PC-9 (cell line): ENCODE results near the gene CRYGB.

Source experiments
- EZH2 ChIP-seq: fragments of 200-600 bp; sonication (generic); IDR thresholded peaks from 2 replicates; pipeline ENCODE4 v1.8.0; 2017; ENCODE audit warnings: antibody characterized with exemption, low read depth
- TF ChIP-seq, protein P1 (sequence below): fragments of 200-600 bp; sonication (generic); conservative IDR thresholded peaks from 2 replicates; pipeline ENCODE4 v1.6.1; 2017; ENCODE audit warnings: mixed run types, antibody characterized with exemption, mild to moderate bottlenecking, moderate library complexity

DNA sequence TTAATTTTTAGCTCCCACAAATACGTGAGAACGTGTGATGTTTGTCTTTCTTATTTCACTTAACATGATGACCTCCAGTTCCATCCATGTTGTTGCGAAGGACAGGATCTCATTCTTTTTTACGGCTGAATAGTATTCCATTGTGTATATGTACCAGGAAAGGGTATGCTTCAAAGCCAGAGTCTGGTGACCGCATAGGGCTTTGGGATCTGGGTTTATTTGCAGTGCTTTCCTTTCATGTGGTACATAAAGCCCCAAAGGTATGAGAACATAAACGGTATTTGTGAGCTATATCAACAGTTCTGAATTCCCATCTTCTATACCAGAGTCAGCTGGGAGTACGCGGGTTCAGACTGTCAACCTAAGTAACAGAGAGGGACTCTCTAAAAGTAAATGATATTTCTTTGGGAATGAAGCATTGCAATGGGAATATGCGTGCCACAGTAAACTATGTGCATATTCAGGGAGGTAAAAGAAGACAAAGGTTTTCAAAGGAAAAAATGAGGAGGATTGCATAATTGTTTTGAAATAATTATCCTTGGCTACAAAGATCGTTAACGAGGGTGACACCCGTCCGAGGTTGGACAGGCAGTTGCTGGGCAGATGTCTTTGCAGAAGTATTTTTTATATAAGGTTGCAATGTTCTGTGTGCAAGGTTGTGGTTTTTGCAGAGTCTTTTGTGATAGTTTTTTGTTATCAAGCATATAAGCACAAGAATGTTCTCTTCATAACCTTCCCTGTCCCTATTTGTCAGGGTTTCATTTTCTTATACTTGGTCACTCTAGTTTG, 46.1 kb downstream of the CRYGB start:
- TF ChIP-seq, protein P1, sequence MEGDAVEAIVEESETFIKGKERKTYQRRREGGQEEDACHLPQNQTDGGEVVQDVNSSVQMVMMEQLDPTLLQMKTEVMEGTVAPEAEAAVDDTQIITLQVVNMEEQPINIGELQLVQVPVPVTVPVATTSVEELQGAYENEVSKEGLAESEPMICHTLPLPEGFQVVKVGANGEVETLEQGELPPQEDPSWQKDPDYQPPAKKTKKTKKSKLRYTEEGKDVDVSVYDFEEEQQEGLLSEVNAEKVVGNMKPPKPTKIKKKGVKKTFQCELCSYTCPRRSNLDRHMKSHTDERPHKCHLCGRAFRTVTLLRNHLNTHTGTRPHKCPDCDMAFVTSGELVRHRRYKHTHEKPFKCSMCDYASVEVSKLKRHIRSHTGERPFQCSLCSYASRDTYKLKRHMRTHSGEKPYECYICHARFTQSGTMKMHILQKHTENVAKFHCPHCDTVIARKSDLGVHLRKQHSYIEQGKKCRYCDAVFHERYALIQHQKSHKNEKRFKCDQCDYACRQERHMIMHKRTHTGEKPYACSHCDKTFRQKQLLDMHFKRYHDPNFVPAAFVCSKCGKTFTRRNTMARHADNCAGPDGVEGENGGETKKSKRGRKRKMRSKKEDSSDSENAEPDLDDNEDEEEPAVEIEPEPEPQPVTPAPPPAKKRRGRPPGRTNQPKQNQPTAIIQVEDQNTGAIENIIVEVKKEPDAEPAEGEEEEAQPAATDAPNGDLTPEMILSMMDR, result no peak
- TF ChIP-seq EZH2, result no peak
